HG03280 (cell line): ENCODE results near the gene TMA16.
"Not testable (repeated sequence)": the region's sequence is repeated elsewhere in the genome, so short reads cannot be mapped to it uniquely, and the experiment has no call there.

Experiments used
- ATAC-seq: cut with Tn5 transposase; IDR thresholded peaks from one replicate; pipeline ENCODE4 v1.9.1; 2021; ENCODE audit warnings: mild to moderate bottlenecking, moderate library complexity; ENCODE audit not compliant: unreplicated experiment

Gene TMA16

DNA sequence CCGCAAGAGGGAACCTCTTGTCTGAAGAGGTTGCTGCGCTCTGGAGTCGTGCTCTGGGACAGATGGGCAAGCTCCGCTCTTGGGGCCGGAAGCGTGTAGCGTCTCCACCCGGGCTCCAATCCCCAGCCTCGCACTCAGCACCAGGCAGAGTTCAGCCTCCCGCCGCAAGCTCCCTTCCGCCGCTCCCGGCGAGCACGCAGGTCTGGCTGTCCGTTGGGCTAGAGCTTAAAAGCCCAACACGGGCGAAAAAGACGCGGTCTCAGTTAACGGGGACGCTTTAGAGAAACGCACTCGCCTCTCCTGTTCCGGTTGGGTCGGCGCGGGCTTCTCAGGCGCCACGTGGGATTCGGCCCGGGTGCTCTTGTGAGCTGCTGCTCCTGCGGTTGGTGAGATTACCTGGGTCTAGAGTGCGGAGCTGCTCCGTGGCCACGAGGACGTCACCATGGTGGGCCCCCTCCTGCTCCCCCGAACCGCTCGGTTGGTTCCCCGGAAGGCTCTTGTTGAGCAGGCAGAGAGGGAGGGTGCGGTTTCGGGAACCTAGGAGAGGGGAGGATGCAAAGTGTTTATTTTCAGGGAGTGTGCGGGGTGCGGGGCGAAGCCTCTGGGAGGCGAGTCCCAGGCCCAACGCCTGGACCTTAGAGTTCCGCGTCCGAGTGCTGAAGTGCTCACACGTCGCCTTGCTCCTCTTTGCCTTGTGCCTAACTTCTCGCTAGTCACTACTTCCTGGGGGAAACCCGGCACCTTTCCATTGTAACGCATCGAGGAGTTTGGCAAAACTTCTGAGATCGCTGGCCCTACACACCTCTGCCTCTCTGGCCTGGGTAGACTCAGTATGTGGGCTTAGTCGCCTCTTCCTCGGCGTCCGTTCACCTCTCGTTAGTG is at the start of gene TMA16:
TMA16 (plus strand) TSS at position 331 of the 882 bp plus-strand sequence; CDS start at position 443, 112 bp downstream.
- ATAC-seq, result peak; percentile 82

GRCh38 chr4:163447023-163447422 is 47.5 kb upstream of the TMA16 start:
- ATAC-seq, result not testable (repeated sequence)

- no peak for ATAC-seq
These were observed 47.0 kb upstream of the TMA16 start for GRCh38 chr4:163447481-163447880.

- no peak for ATAC-seq
These were observed 45.8 kb upstream of the TMA16 start for GRCh38 chr4:163448540-163449203.

- ATAC-seq, result no peak
These were observed 31.9 kb upstream of the TMA16 start for GRCh38 chr4:163462556-163462955.

- no peak for ATAC-seq
These were observed 27.3 kb upstream of the TMA16 start for GRCh38 chr4:163467082-163467770.

DNA sequence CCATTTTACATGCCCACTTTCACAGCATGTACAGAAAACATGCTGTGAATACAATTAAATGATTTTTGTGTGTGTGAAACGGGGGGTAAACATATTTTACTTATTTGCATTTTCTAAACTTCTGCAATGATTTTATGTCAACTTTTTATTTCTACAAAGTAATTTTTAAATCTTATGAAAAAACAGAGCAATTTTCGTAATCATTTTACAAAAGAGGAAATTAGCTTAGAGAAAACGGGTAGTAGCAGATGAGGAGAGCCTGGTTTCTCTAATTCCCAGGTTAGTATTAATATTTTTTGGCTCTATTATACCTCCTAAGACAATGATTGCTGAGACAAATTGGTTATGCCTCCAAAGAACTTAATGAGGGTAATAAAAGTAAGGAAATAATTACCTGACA is 24.1 kb upstream of the TMA16 start:
- no peak for ATAC-seq

- ATAC-seq, result no peak
These were observed 21.4 kb upstream of the TMA16 start for GRCh38 chr4:163473130-163473529.

- no peak for ATAC-seq
These were observed 20.9 kb upstream of the TMA16 start, which contains the start of gene TKTL2 for GRCh38 chr4:163473576-163473975. Gene TKTL2, minus strand, starts transcription at chr4:163473754. Its CDS starts 20 bp downstream, at chr4:163473734.

- no peak for ATAC-seq
These were observed 20.5 kb upstream of the TMA16 start for GRCh38 chr4:163474027-163474426.

DNA sequence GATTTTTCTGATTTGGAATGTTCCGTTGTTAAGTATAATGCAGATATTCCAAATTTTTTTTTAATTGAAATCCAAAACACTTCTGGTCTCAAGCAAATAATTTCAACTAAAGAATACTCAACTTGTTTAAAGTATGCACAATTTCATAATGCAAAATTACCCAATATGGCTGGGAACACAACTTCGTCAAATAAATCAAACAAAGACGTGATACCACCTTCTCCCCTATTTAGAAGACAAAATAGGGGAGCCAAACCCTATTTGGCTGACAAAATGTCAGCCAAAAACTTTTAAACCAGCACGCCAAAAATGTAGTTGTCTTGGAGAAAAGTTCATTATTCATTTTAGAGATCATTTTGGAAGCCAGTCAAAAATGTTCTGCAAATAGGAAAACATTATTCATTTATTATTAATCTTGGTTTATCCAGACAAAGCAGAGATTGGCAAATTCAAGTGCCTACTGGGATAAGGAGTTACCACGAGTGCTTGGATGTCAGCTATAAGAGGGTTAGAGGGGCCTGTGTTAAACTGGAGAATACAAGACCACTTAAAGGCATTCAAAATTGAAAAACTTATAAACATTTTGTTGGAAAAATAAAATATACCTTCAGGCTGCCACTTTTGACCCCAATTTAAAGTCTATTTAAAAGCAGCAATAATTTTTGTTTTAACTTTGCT is 17.6 kb upstream of the TMA16 start:
- no peak for ATAC-seq

DNA sequence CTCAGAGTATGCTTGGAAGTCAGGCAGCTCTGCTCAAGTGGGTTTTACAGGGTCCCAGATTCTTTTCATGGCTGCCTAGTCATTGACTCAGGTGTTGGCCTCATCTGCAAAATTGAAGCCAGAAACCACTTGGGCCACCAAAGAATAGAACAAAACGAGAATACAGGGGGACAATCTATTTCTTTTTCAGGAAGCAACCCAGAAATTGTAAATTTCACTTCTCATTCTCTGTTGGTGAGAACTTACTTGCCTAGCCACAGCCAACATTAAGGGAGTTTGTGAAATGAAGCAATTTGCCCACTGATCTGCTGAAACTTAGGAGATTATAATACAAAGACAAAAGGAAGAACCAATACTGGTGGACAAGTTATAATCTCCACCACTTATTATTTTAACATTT is 12.3 kb upstream of the TMA16 start:
- ATAC-seq, result no peak

DNA sequence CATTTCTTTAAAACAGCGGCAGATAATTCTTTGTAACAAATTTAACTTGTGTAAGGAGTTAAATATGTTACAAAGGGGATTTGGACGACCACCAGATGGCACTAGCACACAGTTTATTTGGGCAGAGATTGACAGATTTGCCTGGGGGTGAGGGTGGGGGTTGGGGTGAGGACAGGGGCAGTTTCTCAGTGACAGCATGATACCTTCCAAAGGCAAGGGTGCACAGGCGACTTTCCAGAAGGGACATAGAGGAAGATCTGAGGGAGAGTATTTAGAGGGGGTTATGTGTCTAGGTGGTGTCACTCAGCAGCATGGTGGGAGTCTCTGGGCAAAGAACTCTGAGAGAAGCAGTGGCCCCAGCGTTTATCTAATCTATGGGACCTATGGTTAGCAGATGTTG is 9.6 kb upstream of the TMA16 start:
- peak; percentile 49 for ATAC-seq

- ATAC-seq, result no peak
These were observed 8.9 kb upstream of the TMA16 start for GRCh38 chr4:163485589-163485988.

GRCh38 chr4:163486321-163486720 is 8.2 kb upstream of the TMA16 start:
- ATAC-seq, result no peak

- no peak for ATAC-seq
These were observed 4.6 kb upstream of the TMA16 start for GRCh38 chr4:163489929-163490328.

- ATAC-seq, result no peak
These were observed 1.5 kb upstream of the TMA16 start for GRCh38 chr4:163492951-163493504.

GRCh38 chr4:163493643-163494359 is 689 bp upstream of the TMA16 start:
- ATAC-seq, result peak; percentile 31

DNA sequence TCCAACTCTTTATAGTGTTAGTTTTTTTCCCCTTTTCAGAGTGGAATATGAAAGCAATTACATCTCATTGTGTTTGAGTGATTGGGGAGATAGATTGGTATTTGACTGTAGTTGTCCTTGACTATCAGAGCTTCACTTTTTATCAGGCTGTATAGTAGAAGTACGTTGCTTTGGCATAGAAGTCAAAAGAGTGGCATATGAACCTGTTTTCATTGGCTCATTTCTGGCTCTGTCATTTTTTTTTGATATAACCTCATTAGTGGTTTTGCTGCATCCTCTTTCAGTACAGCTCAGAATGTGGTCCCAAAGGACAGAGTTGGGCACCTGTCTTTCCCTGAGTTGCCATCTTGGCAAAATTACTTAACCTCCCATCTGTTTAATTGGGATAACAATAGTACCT is 1.4 kb downstream of the TMA16 start:
- no peak for ATAC-seq

DNA sequence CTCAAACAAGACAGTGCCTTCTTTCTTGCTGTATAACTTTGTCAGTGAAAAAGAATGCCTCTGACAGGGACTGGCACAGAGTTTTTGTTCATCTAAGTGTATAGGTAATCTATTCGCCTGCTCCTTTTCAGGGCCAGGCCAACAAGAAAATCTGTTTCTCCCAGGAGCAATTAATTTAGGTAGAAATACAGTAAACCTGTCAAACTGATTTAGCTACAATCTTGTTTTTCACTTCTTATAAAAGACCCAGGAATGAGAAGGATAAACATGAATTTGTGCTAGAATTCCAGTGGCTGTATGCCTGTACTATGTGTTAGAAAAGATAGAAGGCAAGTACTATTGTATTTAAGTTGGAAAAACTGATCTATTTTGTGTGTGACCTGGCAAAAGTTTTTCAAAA is 6.1 kb downstream of the TMA16 start:
- ATAC-seq, result no peak
